Measurements from ENCODE around the gene MCF2.

MCF2 gene

GRCh38 chrX:139642241-139642927 is 65.6 kb downstream of the MCF2 start:
- TF ChIP-seq PAX5 (IDR thresholded peaks at IDR 0.05; ENCODE audit: insufficient read depth, low read length, severe bottlenecking) (no peak), TAF1 (IDR thresholded peaks at IDR 0.05; ENCODE audit: low read depth, low read length) (no peak), POLR2A (IDR thresholded peaks at IDR 0.05; ENCODE audit: low read depth, low read length) (no peak), SPI1 (IDR thresholded peaks at IDR 0.05; ENCODE audit: low read depth, low read length) (no peak), POU2F2 (IDR thresholded peaks at IDR 0.05; ENCODE audit: low read depth, low read length) (no peak), POLR2AphosphoS5 (IDR thresholded peaks at IDR 0.05; ENCODE audit: low read depth, low read length) (no peak)
- FAIRE-seq (peak; percentile 33), DNase-seq (ENCODE audit: insufficient read length, low spot score) (no peak)

DNA sequence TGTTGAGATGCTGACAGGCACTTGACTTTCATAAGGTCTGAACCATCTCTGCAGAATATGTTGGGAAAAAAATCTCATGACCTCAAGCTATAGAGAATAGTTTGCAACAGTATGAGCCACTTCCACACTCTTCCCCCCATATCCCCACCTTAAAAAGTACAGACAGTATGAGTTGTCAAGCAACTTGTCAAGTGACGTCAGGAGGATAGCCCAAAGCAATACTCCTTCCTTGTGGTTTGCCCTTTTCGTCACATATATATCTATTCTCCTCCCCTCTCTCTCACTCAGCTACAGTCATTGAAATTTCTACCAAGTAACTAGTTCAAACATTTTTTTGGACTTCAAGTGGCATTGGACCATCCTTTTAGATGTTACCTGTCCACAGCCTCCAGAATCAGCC is 67.7 kb downstream of the MCF2 start:
- FAIRE-seq: no peak
- DNase-seq (ENCODE audit: insufficient read length, low spot score): no peak
- no peak for TF ChIP-seq POLR2A (IDR thresholded peaks at IDR 0.05; ENCODE audit: low read depth, low read length)
- TF ChIP-seq PAX5 (IDR thresholded peaks at IDR 0.05; ENCODE audit: insufficient read depth, low read length, severe bottlenecking): no peak
- no peak for TF ChIP-seq SPI1 (IDR thresholded peaks at IDR 0.05; ENCODE audit: low read depth, low read length)
- no peak for TF ChIP-seq POU2F2 (IDR thresholded peaks at IDR 0.05; ENCODE audit: low read depth, low read length)
- no peak for TF ChIP-seq TAF1 (IDR thresholded peaks at IDR 0.05; ENCODE audit: low read depth, low read length)
- no peak for TF ChIP-seq POLR2AphosphoS5 (IDR thresholded peaks at IDR 0.05; ENCODE audit: low read depth, low read length)

DNA sequence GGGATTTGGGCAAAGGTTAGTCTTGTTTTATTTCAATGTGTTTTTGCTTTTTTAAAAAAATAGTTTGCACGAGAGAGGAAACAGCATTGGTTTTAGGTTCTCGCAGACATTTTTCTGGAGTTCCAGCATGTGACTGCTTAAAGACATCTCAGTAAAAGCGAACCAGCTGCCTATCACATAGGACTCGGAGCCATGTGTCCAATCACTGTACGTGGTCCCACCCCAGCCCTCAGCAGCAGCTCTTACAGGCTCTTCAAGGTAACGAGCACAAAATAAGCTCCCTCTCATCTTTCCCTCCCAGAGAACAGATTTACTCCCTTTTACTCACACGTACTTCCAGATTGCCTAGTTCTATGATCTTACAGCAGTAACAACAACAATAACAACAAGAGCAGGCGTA is 68.7 kb downstream of the MCF2 start:
- FAIRE-seq (no peak), DNase-seq (ENCODE audit: insufficient read length, low spot score) (no peak)
- TF ChIP-seq POLR2A (IDR thresholded peaks at IDR 0.05; ENCODE audit: low read depth, low read length) (no peak), TAF1 (IDR thresholded peaks at IDR 0.05; ENCODE audit: low read depth, low read length) (no peak), PAX5 (IDR thresholded peaks at IDR 0.05; ENCODE audit: insufficient read depth, low read length, severe bottlenecking) (no peak), SPI1 (IDR thresholded peaks at IDR 0.05; ENCODE audit: low read depth, low read length) (no peak)

GRCh38 chrX:139600105-139600504 is 107.9 kb downstream of the MCF2 start:
- TF ChIP-seq POU2F2 (IDR thresholded peaks at IDR 0.05; ENCODE audit: low read depth, low read length) (no peak), TAF1 (IDR thresholded peaks at IDR 0.05; ENCODE audit: low read depth, low read length) (no peak), SPI1 (IDR thresholded peaks at IDR 0.05; ENCODE audit: low read depth, low read length) (no peak)
- FAIRE-seq (no peak), DNase-seq (ENCODE audit: insufficient read length, low spot score) (no peak)

- TF ChIP-seq PAX5 (IDR thresholded peaks at IDR 0.05; ENCODE audit: insufficient read depth, low read length, severe bottlenecking) (no peak), POU2F2 (IDR thresholded peaks at IDR 0.05; ENCODE audit: low read depth, low read length) (no peak), POLR2A (IDR thresholded peaks at IDR 0.05; ENCODE audit: low read depth, low read length) (no peak), TAF1 (IDR thresholded peaks at IDR 0.05; ENCODE audit: low read depth, low read length) (no peak), POLR2AphosphoS5 (IDR thresholded peaks at IDR 0.05; ENCODE audit: low read depth, low read length) (no peak), SPI1 (IDR thresholded peaks at IDR 0.05; ENCODE audit: low read depth, low read length) (no peak)
- no peak for DNase-seq (ENCODE audit: insufficient read length, low spot score)
- FAIRE-seq: no peak
Observed at GRCh38 chrX:139596068-139596467, 111.9 kb downstream of the MCF2 start.

DNA sequence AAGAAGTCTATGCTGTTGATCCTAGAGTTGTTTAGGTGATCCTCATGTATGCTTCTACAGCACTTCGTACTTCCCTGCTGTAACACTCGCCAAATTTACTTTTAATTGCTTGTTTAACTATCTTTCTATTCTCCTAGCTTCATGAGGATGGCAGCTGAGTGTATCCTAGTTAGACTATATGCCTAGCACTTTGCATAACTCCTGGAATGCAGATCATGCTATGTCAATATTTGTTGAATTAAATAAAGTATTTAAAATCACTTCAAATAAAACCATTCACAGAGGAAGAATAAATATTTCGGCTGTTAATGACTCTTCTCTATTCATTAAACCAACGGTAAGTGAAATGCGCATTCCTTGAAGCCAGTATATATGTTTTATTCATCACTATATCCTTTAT is 122.4 kb downstream of the MCF2 start:
- TF ChIP-seq POLR2AphosphoS5 (IDR thresholded peaks at IDR 0.05; ENCODE audit: low read depth, low read length) (no peak), POLR2A (IDR thresholded peaks at IDR 0.05; ENCODE audit: low read depth, low read length) (no peak), SPI1 (IDR thresholded peaks at IDR 0.05; ENCODE audit: low read depth, low read length) (no peak), PAX5 (IDR thresholded peaks at IDR 0.05; ENCODE audit: insufficient read depth, low read length, severe bottlenecking) (no peak), POU2F2 (IDR thresholded peaks at IDR 0.05; ENCODE audit: low read depth, low read length) (no peak), TAF1 (IDR thresholded peaks at IDR 0.05; ENCODE audit: low read depth, low read length) (no peak)
- no peak for DNase-seq (ENCODE audit: insufficient read length, low spot score)
- no peak for FAIRE-seq

GRCh38 chrX:139581068-139581467 is 126.9 kb downstream of the MCF2 start:
- no peak for TF ChIP-seq SPI1 (IDR thresholded peaks at IDR 0.05; ENCODE audit: low read depth, low read length)
- no peak for TF ChIP-seq PAX5 (IDR thresholded peaks at IDR 0.05; ENCODE audit: insufficient read depth, low read length, severe bottlenecking)
- TF ChIP-seq TAF1 (IDR thresholded peaks at IDR 0.05; ENCODE audit: low read depth, low read length): no peak
- no peak for TF ChIP-seq POLR2AphosphoS5 (IDR thresholded peaks at IDR 0.05; ENCODE audit: low read depth, low read length)
- no peak for TF ChIP-seq POLR2A (IDR thresholded peaks at IDR 0.05; ENCODE audit: low read depth, low read length)
- TF ChIP-seq POU2F2 (IDR thresholded peaks at IDR 0.05; ENCODE audit: low read depth, low read length): no peak
- DNase-seq (ENCODE audit: insufficient read length, low spot score) (no peak), FAIRE-seq (no peak)

DNA sequence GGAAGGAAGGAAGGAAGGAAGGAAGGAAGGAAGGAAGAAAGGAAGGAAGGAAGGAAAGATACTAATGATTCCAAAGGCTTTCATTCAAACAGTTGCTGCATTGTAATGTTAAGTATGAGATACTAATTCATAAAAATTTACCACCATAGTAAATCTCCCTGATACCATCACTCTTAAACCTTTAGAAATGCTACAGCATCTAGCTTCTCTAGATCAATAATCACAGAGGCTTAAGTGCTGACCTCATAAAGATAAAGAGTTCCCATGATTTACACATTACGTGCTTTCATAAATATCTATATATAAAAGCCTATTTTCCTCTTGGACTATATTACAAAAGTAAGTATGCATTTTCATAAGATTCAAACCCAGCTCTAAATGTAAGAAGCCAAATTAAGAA is 141.0 kb downstream of the MCF2 start:
- FAIRE-seq: no peak
- no peak for TF ChIP-seq POLR2A (IDR thresholded peaks at IDR 0.05; ENCODE audit: low read depth, low read length)
- no peak for TF ChIP-seq PAX5 (IDR thresholded peaks at IDR 0.05; ENCODE audit: insufficient read depth, low read length, severe bottlenecking)
- no peak for TF ChIP-seq TAF1 (IDR thresholded peaks at IDR 0.05; ENCODE audit: low read depth, low read length)
- TF ChIP-seq SPI1 (IDR thresholded peaks at IDR 0.05; ENCODE audit: low read depth, low read length): no peak
- TF ChIP-seq POU2F2 (IDR thresholded peaks at IDR 0.05; ENCODE audit: low read depth, low read length): no peak
- no peak for TF ChIP-seq POLR2AphosphoS5 (IDR thresholded peaks at IDR 0.05; ENCODE audit: low read depth, low read length)
- DNase-seq (ENCODE audit: insufficient read length, low spot score): no peak

GRCh38 chrX:139563251-139563650 is 144.7 kb downstream of the MCF2 start:
- FAIRE-seq (no peak), DNase-seq (ENCODE audit: insufficient read length, low spot score) (no peak)
- TF ChIP-seq POLR2AphosphoS5 (IDR thresholded peaks at IDR 0.05; ENCODE audit: low read depth, low read length) (no peak), TAF1 (IDR thresholded peaks at IDR 0.05; ENCODE audit: low read depth, low read length) (no peak), PAX5 (IDR thresholded peaks at IDR 0.05; ENCODE audit: insufficient read depth, low read length, severe bottlenecking) (no peak), POU2F2 (IDR thresholded peaks at IDR 0.05; ENCODE audit: low read depth, low read length) (no peak), POLR2A (IDR thresholded peaks at IDR 0.05; ENCODE audit: low read depth, low read length) (no peak), SPI1 (IDR thresholded peaks at IDR 0.05; ENCODE audit: low read depth, low read length) (no peak)

GRCh38 chrX:139560221-139560620 is 147.7 kb downstream of the MCF2 start:
- FAIRE-seq: no peak
- no peak for DNase-seq (ENCODE audit: insufficient read length, low spot score)
- TF ChIP-seq SPI1 (IDR thresholded peaks at IDR 0.05; ENCODE audit: low read depth, low read length) (no peak), POU2F2 (IDR thresholded peaks at IDR 0.05; ENCODE audit: low read depth, low read length) (no peak), TAF1 (IDR thresholded peaks at IDR 0.05; ENCODE audit: low read depth, low read length) (no peak), POLR2AphosphoS5 (IDR thresholded peaks at IDR 0.05; ENCODE audit: low read depth, low read length) (no peak), PAX5 (IDR thresholded peaks at IDR 0.05; ENCODE audit: insufficient read depth, low read length, severe bottlenecking) (no peak), POLR2A (IDR thresholded peaks at IDR 0.05; ENCODE audit: low read depth, low read length) (no peak)
